Kidney (tissue), 14 donors: ENCODE results near the gene BBOX1. TPM values are rescaled to one million over a fixed set of nuclear protein-coding genes. Genes with fewer than 3 reads are reported as not detected.

ENCODE experiments used
- DNase-seq, 5 donors: peaks; one replicate each; pipeline ENCODE4 v3.0.0-alpha.2; 2013 to 2020
- FAIRE-seq: peaks from 2 replicates; lab custom pipeline; 2012; peaks lifted over from hg19 to GRCh38; lab: Jason Lieb, UNC
- H3K27ac ChIP-seq, 2 donors: one replicate each; pipeline ENCODE4 v1.7.0; 2013; ENCODE audit warnings: low read depth in 2 of 2, low read length in 2 of 2, inconsistent platforms in 1 of 2
- H3K27me3 ChIP-seq: one replicate; pipeline ENCODE4 v1.7.1; 2013; ENCODE audit warnings: low read length, inconsistent platforms; ENCODE audit not compliant: control insufficient read depth, insufficient read depth
- H3K36me3 ChIP-seq, 3 donors: one replicate each; pipeline versions ENCODE4 v1.7.0 to v1.7.1; 2013; ENCODE audit warnings: low read length in 3 of 3, control low read depth in 1 of 3, inconsistent platforms in 1 of 3; ENCODE audit not compliant: insufficient read depth in 3 of 3, control insufficient read depth in 2 of 3
- H3K4me1 ChIP-seq, 3 donors: one replicate each; pipeline versions ENCODE4 v1.7.0 to v1.7.1; 2013; ENCODE audit warnings: low read length in 3 of 3, inconsistent platforms in 1 of 3, low read depth in 1 of 3; ENCODE audit not compliant: control insufficient read depth in 2 of 3, insufficient read depth in 2 of 3
- H3K4me3 ChIP-seq, 3 donors: one replicate each; pipeline versions ENCODE4 v1.7.0 to v1.8.1; 2013; ENCODE audit warnings: low read length in 3 of 3, control low read depth in 1 of 3, inconsistent platforms in 1 of 3
- H3K9ac ChIP-seq, 3 donors: one replicate each; pipeline versions ENCODE4 v1.7.0 to v1.7.1; 2013; ENCODE audit warnings: low read length in 3 of 3, control low read depth in 1 of 3, inconsistent platforms in 1 of 3
- H3K9me3 ChIP-seq, 3 donors: one replicate each; pipeline versions ENCODE4 v1.7.0 to v1.7.1; 2013; ENCODE audit warnings: low read length in 3 of 3, control low read depth in 1 of 3, inconsistent platforms in 1 of 3; ENCODE audit not compliant: control insufficient read depth in 2 of 3, insufficient read depth in 1 of 3
- CTCF ChIP-seq: IDR thresholded peaks from 3 replicates; pipeline ENCODE4 v1.5.1; 2012; ENCODE audit warnings: mild to moderate bottlenecking, moderate library complexity, borderline replicate concordance; ENCODE audit not compliant: insufficient read depth; ENCODE audit errors: extremely low read depth
- intact Hi-C: fragments of 100-400 bp; cut with DNase I; formaldehyde crosslinking; loops from one replicate; pipeline ENCODE4 v1.11.1; 2022
- polyA plus RNA-seq: library from polyadenylated mRNA; stranded (reverse); fragments of 350-450 nt; fragmentation: Illumina TruSeq; extraction: RNeasy Lipid Tissue Mini Kit (QIAGEN cat#74804); gene quantifications from one replicate; pipeline ENCODE4 v1.2.3, GENCODE V29; 2014; ENCODE audit warnings: low read depth, low replicate concordance; ENCODE audit not compliant: insufficient read depth
- total RNA-seq: library from RNA; stranded (reverse); fragmentation: NEBNext Ultra II Directional; extraction: Animal tissue kit (Norgen Biotek cat#: 25700); gene quantifications from one replicate; pipeline ENCODE4 v1.2.1, GENCODE V29; 2021
- donor health status: control.
- donor health status: control.
- donor health status: control.
- donor health status: control.
- donor health status: control.
- donor health status: DM: yes; HTN: yes; CAD: no.
- donor health status: Normal renal cell carcinoma (clear cell type).

BBOX1 gene
- total and polyA plus RNA-seq, 2 donors from 2014 or later = 159 to 414 TPM

- no peak for TF ChIP-seq CTCF
- Histone ChIP-seq H3K9ac (no peak overlapping the region), H3K4me1 (peaks cover 0 to 24% (median 0%) of the 10 kb centered on the region in 3 donors), H3K27me3 (no peaks in the 10 kb centered on the region), H3K36me3 (no peaks in the 10 kb centered on the region), H3K27ac (peak overlapping the region in 1 of 2 donors; percentile 61), H3K4me3 (no peak overlapping the region), H3K9me3 (no peaks in the 10 kb centered on the region)
- FAIRE-seq (peak; percentile 32), DNase-seq (peak in 1 of 5 donors; percentile 28)
- intact Hi-C loops = no loop called here
Measured at GRCh38 chr11:27025312-27025955, 15.2 kb upstream of the BBOX1 start.

GRCh38 chr11:27025957-27026733 is 14.5 kb upstream of the BBOX1 start:
- peak overlapping the region in 1 of 2 donors; percentile 38 for H3K27ac ChIP-seq
- TF ChIP-seq CTCF = no peak
- H3K4me3 ChIP-seq = no peak overlapping the region
- no peaks in the 10 kb centered on the region for H3K27me3 ChIP-seq
- no peak overlapping the region for H3K9ac ChIP-seq
- no peaks in the 10 kb centered on the region for H3K9me3 ChIP-seq
- peaks cover 0 to 24% (median 0%) of the 10 kb centered on the region in 3 donors for H3K4me1 ChIP-seq
- FAIRE-seq (no peak), DNase-seq (no peak)
- intact Hi-C loops = no loop called here
- H3K36me3 ChIP-seq = no peaks in the 10 kb centered on the region

GRCh38 chr11:27028561-27028965 is 12.1 kb upstream of the BBOX1 start:
- H3K36me3 ChIP-seq = no peaks in the 10 kb centered on the region
- DNase-seq (peak in 2 of 5 donors; percentile 46 to 83), FAIRE-seq (no peak)
- no peaks in the 10 kb centered on the region for H3K9me3 ChIP-seq
- no peak overlapping the region for H3K9ac ChIP-seq
- intact Hi-C loops = no loop called here
- no peaks in the 10 kb centered on the region for H3K27me3 ChIP-seq
- no peak overlapping the region for H3K27ac ChIP-seq
- no peak for TF ChIP-seq CTCF
- peaks cover 0 to 20% (median 0%) of the 10 kb centered on the region in 3 donors for H3K4me1 ChIP-seq
- no peak overlapping the region for H3K4me3 ChIP-seq
